GM18870 (cell line): ENCODE data around the gene MACC1.
A peak's percentile ranks its signal among the peaks of the same experiment; 100 is the strongest.
"Not testable (repeated sequence)": the region's sequence is repeated elsewhere in the genome, so short reads cannot be mapped to it uniquely, and the experiment has no call there.

Experiments used
- ATAC-seq: cut with Tn5 transposase; IDR thresholded peaks from one replicate; pipeline ENCODE4 v1.9.1; 2021; ENCODE audit warnings: moderate library complexity; ENCODE audit not compliant: unreplicated experiment

The MACC1 gene

GRCh38 chr7:20208651-20209307, 8.4 kb downstream of the MACC1 start:
- no peak for ATAC-seq

- not testable (repeated sequence) for ATAC-seq
These were observed 9.4 kb downstream of the MACC1 start for GRCh38 chr7:20207811-20208210.

- no peak for ATAC-seq
These were observed 10.9 kb downstream of the MACC1 start for GRCh38 chr7:20206104-20206896.

- ATAC-seq, result no peak
These were observed 13.9 kb downstream of the MACC1 start for GRCh38 chr7:20203316-20203715.

- ATAC-seq, result peak; percentile 27
These were observed 15.8 kb downstream of the MACC1 start for GRCh38 chr7:20201380-20201779.

- ATAC-seq, result no peak
These were observed 16.2 kb downstream of the MACC1 start for GRCh38 chr7:20200971-20201370.

- ATAC-seq, result peak; percentile 29
These were observed 16.8 kb downstream of the MACC1 start for GRCh38 chr7:20200361-20200760.

GRCh38 chr7:20199015-20199737, 18.0 kb downstream of the MACC1 start:
- ATAC-seq, result peak; percentile 94

- ATAC-seq, result no peak
These were observed 18.9 kb downstream of the MACC1 start for GRCh38 chr7:20198260-20198659.

GRCh38 chr7:20197837-20198236, 19.3 kb downstream of the MACC1 start:
- ATAC-seq, result no peak

GRCh38 chr7:20197125-20197748, 19.9 kb downstream of the MACC1 start:
- no peak for ATAC-seq

GRCh38 chr7:20194343-20194995, 22.7 kb downstream of the MACC1 start:
- ATAC-seq, result no peak

GRCh38 chr7:20193873-20194272, 23.3 kb downstream of the MACC1 start:
- no peak for ATAC-seq

GRCh38 chr7:20193242-20193777, 23.9 kb downstream of the MACC1 start:
- ATAC-seq, result peak; percentile 72

- no peak for ATAC-seq
These were observed 25.8 kb downstream of the MACC1 start for GRCh38 chr7:20191391-20191869.

- ATAC-seq, result no peak
These were observed 26.4 kb downstream of the MACC1 start for GRCh38 chr7:20190560-20191390.

GRCh38 chr7:20189852-20190251, 27.3 kb downstream of the MACC1 start:
- ATAC-seq, result no peak

GRCh38 chr7:20188567-20188966, 28.6 kb downstream of the MACC1 start:
- ATAC-seq, result no peak

GRCh38 chr7:20187850-20188249, 29.3 kb downstream of the MACC1 start:
- not testable (repeated sequence) for ATAC-seq
